ENCODE data around the gene ZNF791. TPM values are rescaled to one million over a fixed set of nuclear protein-coding genes. Genes with fewer than 3 reads are reported as not detected.

Gene ZNF791
- total and polyA plus RNA-seq, 4 donors, result 5.5 to 33.4 (median 15.4) TPM

DNA sequence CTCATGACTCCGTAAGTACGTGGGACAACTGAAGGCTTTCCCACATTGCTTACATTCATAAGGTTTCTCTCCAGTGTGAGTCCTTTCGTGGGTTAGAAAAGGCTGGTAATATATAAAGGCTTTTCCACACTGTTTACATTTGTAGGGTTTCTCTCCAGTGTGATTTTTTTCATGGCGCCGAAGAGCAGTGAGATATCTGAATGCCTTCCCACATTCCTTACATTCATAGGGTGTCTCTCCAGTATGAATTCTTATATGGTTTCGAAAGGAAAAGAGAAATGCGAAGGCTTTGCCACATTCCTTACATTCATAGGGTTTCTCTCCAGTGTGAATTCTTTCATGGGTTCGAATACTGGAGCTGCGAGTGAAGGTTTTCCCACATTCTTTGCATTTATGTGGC is 29.6 kb upstream of the ZNF791 start:
- H3K27me3 ChIP-seq (ENCODE audit: control insufficient read depth in 3 of 3, insufficient read depth in 3 of 3, low read length in 2 of 3), result no peaks in the 10 kb centered on the region
- H3K36me3 ChIP-seq (ENCODE audit: control insufficient read depth in 4 of 4, insufficient read depth in 4 of 4, low read length in 4 of 4), result peaks cover 17 to 38% (median 28%) of the 10 kb centered on the region in 4 donors
- TF ChIP-seq, protein P1, sequence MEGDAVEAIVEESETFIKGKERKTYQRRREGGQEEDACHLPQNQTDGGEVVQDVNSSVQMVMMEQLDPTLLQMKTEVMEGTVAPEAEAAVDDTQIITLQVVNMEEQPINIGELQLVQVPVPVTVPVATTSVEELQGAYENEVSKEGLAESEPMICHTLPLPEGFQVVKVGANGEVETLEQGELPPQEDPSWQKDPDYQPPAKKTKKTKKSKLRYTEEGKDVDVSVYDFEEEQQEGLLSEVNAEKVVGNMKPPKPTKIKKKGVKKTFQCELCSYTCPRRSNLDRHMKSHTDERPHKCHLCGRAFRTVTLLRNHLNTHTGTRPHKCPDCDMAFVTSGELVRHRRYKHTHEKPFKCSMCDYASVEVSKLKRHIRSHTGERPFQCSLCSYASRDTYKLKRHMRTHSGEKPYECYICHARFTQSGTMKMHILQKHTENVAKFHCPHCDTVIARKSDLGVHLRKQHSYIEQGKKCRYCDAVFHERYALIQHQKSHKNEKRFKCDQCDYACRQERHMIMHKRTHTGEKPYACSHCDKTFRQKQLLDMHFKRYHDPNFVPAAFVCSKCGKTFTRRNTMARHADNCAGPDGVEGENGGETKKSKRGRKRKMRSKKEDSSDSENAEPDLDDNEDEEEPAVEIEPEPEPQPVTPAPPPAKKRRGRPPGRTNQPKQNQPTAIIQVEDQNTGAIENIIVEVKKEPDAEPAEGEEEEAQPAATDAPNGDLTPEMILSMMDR (IDR thresholded peaks at IDR 0.05; ENCODE audit: control extremely low read depth, extremely low read depth), result no peak
- no peak overlapping the region for H3K4me3 ChIP-seq
- H3K4me1 ChIP-seq (ENCODE audit: control insufficient read depth in 5 of 5, insufficient read depth in 5 of 5, low read length in 5 of 5), result no peaks in the 10 kb centered on the region
- no peak overlapping the region for H3K9ac ChIP-seq (ENCODE audit: insufficient read depth in 1 of 2, low read length in 2 of 2)
- WGBS, 2 donors, result 86 to 92% methylated on average over 9 of the region's 9 CpGs
- peaks cover 2 to 14% (median 9%) of the 10 kb centered on the region in 4 donors for H3K9me3 ChIP-seq (ENCODE audit: control insufficient read depth in 4 of 4, insufficient read depth in 3 of 4, low read length in 3 of 4)
- ATAC-seq (ENCODE audit: insufficient read depth, low FRiP score), result no peak
- H3K27ac ChIP-seq (ENCODE audit: low read depth in 1 of 2, low read length in 1 of 2), result no peak overlapping the region
- no peak for DNase-seq

GRCh38 chr19:12596485-12596884 is 14.2 kb upstream of the ZNF791 start:
- ATAC-seq (ENCODE audit: insufficient read depth, low FRiP score) (no peak), DNase-seq (peak in 1 of 3 donors; percentile 12)
- TF ChIP-seq, protein P1 (IDR thresholded peaks at IDR 0.05; ENCODE audit: control extremely low read depth, extremely low read depth), result no peak
- H3K36me3 ChIP-seq (ENCODE audit: control insufficient read depth in 4 of 4, insufficient read depth in 4 of 4, low read length in 4 of 4), result peaks cover 0 to 12% (median 7%) of the 10 kb centered on the region in 4 donors
- H3K27ac ChIP-seq (ENCODE audit: low read depth in 1 of 2, low read length in 1 of 2), result no peak overlapping the region
- no peak overlapping the region for H3K4me3 ChIP-seq
- WGBS, 2 donors, result 91 to 92% methylated on average over 11 of the region's 11 CpGs
- no peaks in the 10 kb centered on the region for H3K27me3 ChIP-seq (ENCODE audit: control insufficient read depth in 3 of 3, insufficient read depth in 3 of 3, low read length in 2 of 3)
- no peaks in the 10 kb centered on the region for H3K4me1 ChIP-seq (ENCODE audit: control insufficient read depth in 5 of 5, insufficient read depth in 5 of 5, low read length in 5 of 5)
- no peak overlapping the region for H3K9ac ChIP-seq (ENCODE audit: insufficient read depth in 1 of 2, low read length in 2 of 2)
- H3K9me3 ChIP-seq (ENCODE audit: control insufficient read depth in 4 of 4, insufficient read depth in 3 of 4, low read length in 3 of 4), result no peaks in the 10 kb centered on the region

DNA sequence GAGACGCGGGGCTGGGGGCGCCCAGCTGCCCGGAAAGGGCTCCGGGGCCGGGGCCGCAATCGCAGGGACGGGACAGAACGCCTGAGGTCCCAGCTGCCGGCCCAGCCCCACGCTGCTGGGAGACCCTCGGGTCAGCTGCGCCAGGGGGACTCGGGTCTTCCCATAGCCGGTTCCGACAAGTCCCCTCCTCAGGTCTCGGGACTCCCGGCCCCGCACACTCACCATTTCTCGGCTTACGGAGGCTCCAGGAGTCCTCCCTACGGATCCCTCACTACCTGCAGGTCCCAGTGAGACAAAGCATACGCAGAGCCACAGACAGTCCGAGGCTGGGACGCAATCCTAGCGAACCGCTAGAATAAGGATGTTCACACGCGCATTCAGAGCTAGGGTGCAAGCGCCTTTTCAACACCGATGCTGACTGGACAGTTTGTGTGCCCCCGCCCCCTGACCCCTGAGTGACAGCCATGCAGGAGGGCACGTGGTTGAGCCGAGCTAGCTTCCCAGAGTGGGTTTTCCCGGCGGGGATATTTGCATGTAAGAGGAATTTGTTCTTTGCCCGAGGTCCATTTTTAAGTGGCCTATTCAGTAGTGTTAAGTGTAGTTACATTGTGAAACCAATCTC is 13.7 kb upstream of the ZNF791 start:
- Histone ChIP-seq H3K36me3 (ENCODE audit: control insufficient read depth in 4 of 4, insufficient read depth in 4 of 4, low read length in 4 of 4) (peaks cover 0 to 12% (median 7%) of the 10 kb centered on the region in 4 donors), H3K27ac (ENCODE audit: low read depth in 1 of 2, low read length in 1 of 2) (peak overlapping the region in 1 of 2 donors; percentile 22), H3K4me1 (ENCODE audit: control insufficient read depth in 5 of 5, insufficient read depth in 5 of 5, low read length in 5 of 5) (no peaks in the 10 kb centered on the region), H3K27me3 (ENCODE audit: control insufficient read depth in 3 of 3, insufficient read depth in 3 of 3, low read length in 2 of 3) (no peaks in the 10 kb centered on the region), H3K9me3 (ENCODE audit: control insufficient read depth in 4 of 4, insufficient read depth in 3 of 4, low read length in 3 of 4) (no peaks in the 10 kb centered on the region), H3K4me3 (no peak overlapping the region), H3K9ac (ENCODE audit: insufficient read depth in 1 of 2, low read length in 2 of 2) (no peak overlapping the region)
- 68 to 87% methylated on average over 35 to 38 of the region's 38 CpGs for WGBS, 2 donors
- TF ChIP-seq, protein P1 (IDR thresholded peaks at IDR 0.05; ENCODE audit: control extremely low read depth, extremely low read depth), result no peak
- ATAC-seq (ENCODE audit: insufficient read depth, low FRiP score) (no peak), DNase-seq (peak; percentile 46 to 62 (median 50))

DNA sequence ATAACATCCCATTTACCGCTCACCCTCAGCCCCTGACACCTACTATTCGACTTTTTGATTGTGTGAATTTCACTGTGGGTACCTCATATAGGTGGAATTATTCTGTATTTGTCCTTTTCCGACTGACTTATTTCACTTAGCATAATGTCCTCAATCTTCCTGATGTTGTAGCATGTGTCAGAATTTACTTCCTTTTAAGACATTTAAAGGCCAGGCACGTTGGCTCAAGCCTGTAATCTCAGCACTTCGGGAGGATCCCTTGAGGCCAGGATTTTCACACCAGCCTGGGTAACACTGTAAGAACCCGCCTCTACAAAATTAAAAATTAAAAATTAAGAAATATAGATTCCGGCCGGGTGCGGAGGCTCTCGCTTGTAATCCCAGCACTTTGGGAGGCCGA is 13.1 kb upstream of the ZNF791 start:
- no peaks in the 10 kb centered on the region for H3K27me3 ChIP-seq (ENCODE audit: control insufficient read depth in 3 of 3, insufficient read depth in 3 of 3, low read length in 2 of 3)
- no peak overlapping the region for H3K27ac ChIP-seq (ENCODE audit: low read depth in 1 of 2, low read length in 1 of 2)
- TF ChIP-seq, protein P1 (IDR thresholded peaks at IDR 0.05; ENCODE audit: control extremely low read depth, extremely low read depth), result no peak
- H3K36me3 ChIP-seq (ENCODE audit: control insufficient read depth in 4 of 4, insufficient read depth in 4 of 4, low read length in 4 of 4), result peaks cover 0 to 12% (median 7%) of the 10 kb centered on the region in 4 donors
- H3K4me3 ChIP-seq, result no peak overlapping the region
- no peaks in the 10 kb centered on the region for H3K4me1 ChIP-seq (ENCODE audit: control insufficient read depth in 5 of 5, insufficient read depth in 5 of 5, low read length in 5 of 5)
- DNase-seq, result no peak
- no peak for ATAC-seq (ENCODE audit: insufficient read depth, low FRiP score)
- H3K9me3 ChIP-seq (ENCODE audit: control insufficient read depth in 4 of 4, insufficient read depth in 3 of 4, low read length in 3 of 4), result no peaks in the 10 kb centered on the region
- no peak overlapping the region for H3K9ac ChIP-seq (ENCODE audit: insufficient read depth in 1 of 2, low read length in 2 of 2)
- WGBS, 2 donors, result 61 to 85% methylated on average over 11 of the region's 11 CpGs
